Peyer's patch (tissue), 4 donors: ENCODE data around the gene WDR46.
"Not testable (repeated sequence)": the region's sequence is repeated elsewhere in the genome, so short reads cannot be mapped to it uniquely, and the experiment has no call there.

Source experiments
- CTCF ChIP-seq, 6 experiments: fragments of 450-650 bp in 4 of 6; fragments of 200-600 bp in 2 of 6; sonication (generic) in 1 of 6; IDR thresholded peaks; one replicate each; pipeline ENCODE4 v1.5.1; 2017 to 2019; ENCODE audit warnings: antibody characterized with exemption in 6 of 6, mild to moderate bottlenecking in 3 of 6, moderate library complexity in 1 of 6
- POLR2A ChIP-seq, 2 donors: fragments of 450-650 bp; IDR thresholded peaks; one replicate each; pipeline ENCODE4 v1.5.1; 2017; ENCODE audit warnings: antibody characterized with exemption in 2 of 2, mild to moderate bottlenecking in 2 of 2, moderate library complexity in 2 of 2

- not testable (repeated sequence) for TF ChIP-seq CTCF, POLR2A (IDR thresholded peaks at IDR 0.05)
These were observed 3.8 kb downstream of the WDR46 start for GRCh38 chr6:33285214-33285613.
